Right ventricle myocardium inferior (tissue), 1 donor: ENCODE results near the gene LRRC27. TPM values are rescaled to one million over a fixed set of nuclear protein-coding genes. Genes with fewer than 3 reads are reported as not detected.
"Not testable (repeated sequence)": the region's sequence is repeated elsewhere in the genome, so short reads cannot be mapped to it uniquely, and the experiment has no call there.

ENCODE experiments used
- ATAC-seq: fragments of 200-7000 bp; cut with Tn5 transposase; one replicate; pipeline ENCODE4 v1.9.1; 2020; ENCODE audit warnings: mild to moderate bottlenecking, moderate library complexity
- DNase-seq: peaks from one replicate; pipeline ENCODE4 v3.0.0; 2021; ENCODE audit errors: missing footprints
- intact Hi-C: fragments of 100-400 bp; cut with DNase I; formaldehyde crosslinking; loops from one replicate; pipeline ENCODE4 v1.11.0; 2022
- total RNA-seq: library from RNA; stranded (reverse); fragmentation: NEBNext Ultra II Directional; extraction: Animal tissue kit (Norgen Biotek cat#: 25700); gene quantifications from one replicate; pipeline ENCODE4 v1.2.1, GENCODE V29; 2021
- donor health status: DM: no; HTN: yes; CAD: no; lungs with severe emphysema.

LRRC27 gene
- total RNA-seq, 1 donor from 2014 or later, result 4.2 TPM

DNA sequence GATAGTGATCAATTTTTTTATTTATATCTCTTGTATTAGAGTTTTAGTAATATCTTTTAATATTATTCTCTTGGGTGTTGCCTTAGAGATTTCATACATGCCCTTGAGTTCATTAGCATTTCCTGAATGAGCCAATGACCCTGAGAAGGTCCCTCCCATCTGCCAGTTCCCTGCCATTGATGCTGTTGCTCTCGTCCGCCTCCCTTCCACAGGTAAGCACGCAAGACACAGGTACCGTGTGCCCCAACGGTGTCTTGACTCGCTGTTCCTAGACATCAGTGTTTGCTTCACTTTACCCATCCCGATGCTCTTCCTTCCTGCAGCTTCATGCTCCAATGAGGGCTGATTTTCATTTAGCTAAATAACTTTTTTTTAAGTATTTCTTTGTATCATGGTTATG lies 45.3 kb downstream of the LRRC27 start:
- DNase-seq (peak; percentile 5), ATAC-seq (no peak)
- intact Hi-C loops, result no loop called here

DNA sequence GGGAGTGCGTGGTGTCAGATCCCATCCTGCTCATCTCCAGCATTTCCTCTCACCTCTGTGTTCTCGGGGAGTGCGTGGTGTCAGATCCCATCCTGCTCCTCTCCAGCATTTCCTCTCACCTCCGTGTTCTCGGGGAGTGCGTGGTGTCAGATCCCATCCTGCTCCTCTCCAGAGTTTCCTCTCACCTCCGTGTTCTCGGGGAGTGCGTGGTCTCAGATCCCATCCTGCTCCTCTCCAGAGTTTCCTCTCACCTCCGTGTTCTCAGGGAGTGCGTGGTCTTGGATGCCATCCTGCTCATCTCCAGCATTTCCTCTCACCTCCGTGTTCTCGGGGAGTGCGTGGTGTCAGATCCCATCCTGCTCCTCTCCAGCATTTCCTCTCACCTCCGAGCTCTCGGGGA lies 47.0 kb downstream of the LRRC27 start:
- DNase-seq, intact Hi-C loops, ATAC-seq: not testable (repeated sequence)

DNA sequence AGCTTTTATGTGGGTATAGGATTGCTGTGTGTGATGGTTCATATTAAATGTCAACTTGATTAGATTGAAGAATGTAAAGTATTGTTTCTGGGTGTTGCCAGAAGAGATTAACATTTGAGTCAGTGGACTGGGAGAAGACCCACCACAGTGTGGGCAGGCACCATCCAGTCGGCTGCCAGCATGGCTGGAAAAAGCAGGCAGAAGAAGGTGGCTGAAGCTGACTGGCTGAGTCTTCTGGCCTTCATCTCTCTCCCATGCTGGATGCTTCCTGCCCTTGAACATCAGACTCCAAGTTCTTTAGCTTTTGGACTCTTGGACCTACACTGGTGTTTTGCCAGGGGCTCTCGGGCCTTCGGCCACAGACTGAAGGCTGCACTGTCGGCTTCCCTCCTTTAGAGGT lies 49.0 kb downstream of the LRRC27 start:
- intact Hi-C loops, ATAC-seq: not testable (repeated sequence)

DNA sequence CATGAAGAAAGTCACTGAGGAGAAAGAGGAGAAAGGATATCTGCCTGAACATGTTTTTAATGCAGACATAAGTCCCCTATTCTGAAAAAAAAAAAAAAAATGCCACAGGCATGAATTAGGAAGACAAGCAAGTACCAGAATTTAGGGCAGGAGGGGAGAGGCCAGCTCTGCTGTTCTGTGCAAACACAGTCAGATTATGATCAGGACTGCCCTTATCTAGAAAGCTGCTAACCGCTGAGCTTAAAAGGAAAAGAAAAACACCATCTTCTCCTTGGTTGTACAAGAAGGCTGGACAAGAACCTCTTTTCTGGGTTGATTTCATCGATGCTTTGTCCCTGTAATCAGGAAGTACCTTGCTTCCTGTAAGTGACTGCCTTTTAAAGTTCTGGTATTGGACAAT lies 49.7 kb downstream of the LRRC27 start:
- intact Hi-C loops, result no loop called here

More for the DNA sequence above, 49.0 kb downstream of the LRRC27 start:
- peak; percentile 25 for DNase-seq

DNA sequence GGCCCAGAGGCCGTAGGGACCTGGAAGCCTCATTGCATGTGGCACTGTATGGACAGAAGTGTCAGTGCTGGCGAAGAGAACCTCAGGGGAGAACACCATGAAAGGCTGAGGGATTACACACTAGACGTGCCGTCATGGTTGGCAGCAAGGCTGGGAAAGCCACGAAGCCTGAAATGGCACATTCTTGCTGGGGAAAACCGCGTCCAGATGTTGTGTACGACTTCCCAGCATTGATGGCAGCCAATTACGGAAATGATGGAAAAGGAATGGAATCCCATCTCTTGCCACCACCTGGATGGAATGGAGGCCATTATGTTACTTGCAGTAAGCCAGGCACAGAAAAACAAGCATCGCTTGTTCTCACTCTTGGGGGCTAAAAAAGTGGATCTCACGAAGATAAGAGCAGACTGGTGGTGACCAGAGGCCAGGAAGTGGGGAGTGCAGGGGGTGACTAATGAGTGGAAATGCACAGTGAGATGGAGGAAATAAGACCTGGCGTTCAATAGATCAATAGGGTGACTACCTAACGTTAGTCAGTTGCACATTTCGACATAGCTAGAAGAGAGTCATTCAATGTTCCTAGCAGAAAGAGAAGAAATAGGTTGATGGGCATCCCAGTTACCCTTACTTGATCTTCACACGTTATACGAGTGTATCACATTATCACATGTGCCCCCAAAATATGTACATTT lies 50.4 kb downstream of the LRRC27 start:
- peak; percentile 6 for DNase-seq
- ATAC-seq, result no peak
- intact Hi-C loops, result no loop called here

More for the DNA sequence above, 49.7 kb downstream of the LRRC27 start:
- DNase-seq (no peak), ATAC-seq (no peak)

DNA sequence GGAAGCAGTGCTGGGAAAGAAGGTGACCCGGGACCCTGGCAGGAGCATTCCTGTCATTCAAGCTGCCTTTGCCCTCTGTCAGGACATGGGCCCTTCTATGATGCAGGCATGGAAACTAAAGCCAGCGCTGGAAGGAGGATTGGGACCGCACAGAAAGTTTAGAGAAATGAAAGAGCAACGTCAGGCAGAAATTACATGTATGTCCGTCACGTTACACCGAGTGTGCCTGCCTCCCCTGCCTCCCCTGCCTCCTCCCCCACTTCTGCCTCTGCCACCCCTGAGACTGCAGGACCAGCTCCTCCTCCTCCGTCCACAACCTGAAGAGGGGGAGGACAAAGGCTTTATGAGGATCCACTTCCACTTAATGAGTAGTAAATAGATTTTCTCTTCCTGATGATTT lies 51.1 kb downstream of the LRRC27 start:
- no peak for ATAC-seq
- DNase-seq, result peak; percentile 9
- intact Hi-C loops, result no loop called here

DNA sequence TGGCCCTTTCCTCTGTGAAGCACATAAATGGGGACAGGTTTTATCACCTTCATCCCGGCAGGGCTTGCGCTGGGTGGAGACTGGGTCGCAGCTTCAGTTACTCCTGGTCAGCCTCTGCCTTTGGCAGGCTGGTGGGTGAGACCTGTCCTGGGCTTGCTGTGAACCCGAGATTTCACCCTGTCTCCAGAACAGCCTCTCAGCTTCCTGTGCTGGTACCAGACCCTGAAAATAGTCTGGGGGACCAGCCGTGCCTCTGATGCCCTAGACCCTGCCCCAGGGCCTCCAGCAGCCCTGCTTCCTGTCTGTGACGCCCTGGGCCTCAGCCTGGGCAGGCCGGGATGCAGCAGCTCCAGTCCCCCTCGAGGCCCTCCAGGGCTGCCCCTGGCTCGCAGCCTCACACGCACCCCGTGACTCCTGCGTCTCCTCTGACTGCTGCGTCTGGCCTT lies 51.8 kb downstream of the LRRC27 start:
- ATAC-seq (no peak), DNase-seq (peak; percentile 42)
- intact Hi-C loops, result no loop called here

DNA sequence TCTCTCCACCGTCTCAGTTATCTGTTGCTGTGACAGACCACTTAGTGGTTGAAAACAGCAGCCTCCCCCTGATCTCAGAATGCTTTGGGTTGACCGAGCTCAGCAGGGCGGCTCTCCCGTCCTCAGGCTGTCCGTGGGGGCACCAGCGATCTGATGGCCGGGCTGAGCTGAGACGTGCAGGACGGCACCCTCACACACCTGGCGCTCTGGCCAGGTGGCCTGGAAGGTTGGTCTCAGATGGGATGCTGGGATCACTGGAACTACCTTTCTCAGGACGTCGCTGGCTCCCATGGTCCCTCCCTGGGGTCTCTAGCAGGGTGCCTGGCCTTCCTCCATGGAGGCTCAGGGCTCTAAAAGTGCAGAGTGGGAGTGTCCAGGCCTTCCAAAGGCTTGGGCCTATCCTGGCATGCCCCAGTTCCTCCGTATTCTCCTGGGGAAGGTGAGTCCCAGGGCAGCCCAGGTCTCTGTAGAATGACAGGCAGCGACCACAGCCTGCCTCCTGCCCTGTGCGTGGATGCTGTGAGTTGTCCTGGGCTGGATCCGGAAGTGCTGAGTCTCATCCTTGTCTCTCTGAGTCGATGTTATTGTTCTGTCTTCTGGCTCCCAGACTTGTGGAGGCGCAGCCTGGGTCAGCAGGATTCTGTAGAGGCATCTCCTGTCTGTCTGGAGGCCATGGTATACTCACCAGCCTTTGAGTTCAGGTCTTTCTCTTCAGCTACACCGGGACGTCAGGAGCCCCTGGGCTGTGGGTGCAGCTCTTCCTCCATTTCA lies 52.8 kb downstream of the LRRC27 start:
- intact Hi-C loops, result no loop called here
- ATAC-seq (no peak), DNase-seq (peak; percentile 54)

DNA sequence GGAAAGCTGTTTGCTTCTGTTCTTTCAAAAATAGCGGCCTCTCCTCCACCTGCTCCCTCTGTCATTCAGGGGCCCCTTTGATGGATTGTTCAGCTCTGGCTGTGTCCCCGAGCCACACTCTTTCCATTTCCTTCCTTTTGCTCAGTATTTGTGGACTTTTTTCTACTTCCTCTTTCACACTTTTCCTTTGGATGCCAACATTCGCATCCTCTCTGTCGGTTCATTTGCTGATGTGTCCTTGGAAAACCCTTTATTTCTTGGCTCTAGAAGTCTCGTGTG lies 53.3 kb downstream of the LRRC27 start:
- intact Hi-C loops, result no loop called here
- DNase-seq, result no peak
- no peak for ATAC-seq

DNA sequence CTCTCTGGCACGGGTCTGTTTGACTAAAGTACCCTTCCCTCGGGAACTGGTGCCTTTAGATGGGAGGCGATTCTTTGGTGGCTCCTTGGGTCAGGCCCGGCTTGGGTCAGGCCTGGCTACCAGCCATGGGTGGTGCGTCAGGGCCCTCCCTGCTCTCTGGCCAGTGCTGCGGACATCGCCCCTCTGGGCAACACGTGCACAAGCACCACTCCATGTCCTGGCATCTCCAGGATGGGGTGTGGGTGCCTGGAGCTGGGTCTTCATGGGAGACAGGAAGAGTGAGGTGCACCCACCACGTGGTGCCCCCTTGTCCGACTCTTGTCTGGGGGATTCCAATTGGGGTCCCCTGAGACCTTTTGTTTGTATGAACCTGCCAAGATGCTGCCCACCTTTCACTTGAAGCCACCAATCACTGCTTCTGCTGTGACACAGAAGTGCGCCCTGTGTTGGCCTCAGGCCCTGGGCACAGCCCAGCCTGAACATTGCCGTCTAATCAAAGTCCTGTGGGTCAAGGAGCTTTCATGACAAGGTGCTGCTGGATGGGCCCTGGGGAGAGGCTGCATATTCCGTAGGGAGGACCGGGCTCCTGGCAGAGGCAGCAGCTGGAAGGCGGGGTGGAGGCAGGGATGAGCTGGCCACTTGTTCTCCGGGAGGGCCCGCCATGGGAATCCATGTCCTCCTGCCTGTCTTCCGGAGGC lies 53.9 kb downstream of the LRRC27 start:
- no peak for ATAC-seq

DNA sequence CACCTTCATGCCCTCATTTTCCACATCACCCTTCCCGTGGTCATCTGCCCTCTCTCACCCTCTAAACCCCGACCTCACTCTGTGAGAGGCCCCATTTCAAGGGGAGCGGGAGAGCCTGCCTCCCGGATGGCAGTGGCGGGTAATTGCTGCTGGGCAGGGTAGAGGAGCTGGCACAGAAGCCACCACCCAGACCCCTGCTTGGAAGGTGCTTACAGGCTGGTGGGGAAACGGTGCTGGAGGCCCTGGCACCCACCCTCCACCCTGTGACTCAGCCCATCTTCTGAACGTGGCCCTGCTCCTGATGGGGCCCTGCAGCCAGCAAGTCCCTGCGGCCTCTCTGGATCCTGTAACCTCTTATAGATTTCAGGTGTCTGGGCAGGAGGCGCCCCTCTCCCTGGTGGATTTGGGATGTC lies 54.4 kb downstream of the LRRC27 start:
- DNase-seq (peak; percentile 52), ATAC-seq (no peak)
- intact Hi-C loops, result no loop called here

More for the DNA sequence above, 53.9 kb downstream of the LRRC27 start:
- intact Hi-C loops, result no loop called here
- DNase-seq, result peak; percentile 35

DNA sequence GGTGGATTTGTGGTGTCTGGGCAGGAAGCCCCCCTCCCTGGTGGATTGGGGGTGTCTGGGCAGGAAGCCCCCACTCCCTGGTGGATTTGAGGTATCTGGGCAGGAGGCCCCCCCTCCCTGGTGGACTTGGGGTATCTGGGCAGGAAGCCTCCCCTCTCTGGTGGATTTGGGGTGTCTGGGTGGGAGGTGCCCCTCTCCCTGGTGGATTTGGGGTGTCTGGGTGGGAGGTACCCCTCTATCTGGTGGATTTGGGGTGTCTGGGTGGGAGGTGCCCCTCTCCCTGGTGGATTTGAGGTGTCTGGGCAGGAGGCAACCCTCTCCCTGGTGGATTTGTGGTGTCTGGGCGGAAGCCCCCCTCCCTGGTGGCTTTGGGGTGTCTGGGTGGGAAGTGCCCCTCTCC lies 54.9 kb downstream of the LRRC27 start:
- intact Hi-C loops, ATAC-seq: not testable (repeated sequence)
- peak; percentile 13 for DNase-seq

DNA sequence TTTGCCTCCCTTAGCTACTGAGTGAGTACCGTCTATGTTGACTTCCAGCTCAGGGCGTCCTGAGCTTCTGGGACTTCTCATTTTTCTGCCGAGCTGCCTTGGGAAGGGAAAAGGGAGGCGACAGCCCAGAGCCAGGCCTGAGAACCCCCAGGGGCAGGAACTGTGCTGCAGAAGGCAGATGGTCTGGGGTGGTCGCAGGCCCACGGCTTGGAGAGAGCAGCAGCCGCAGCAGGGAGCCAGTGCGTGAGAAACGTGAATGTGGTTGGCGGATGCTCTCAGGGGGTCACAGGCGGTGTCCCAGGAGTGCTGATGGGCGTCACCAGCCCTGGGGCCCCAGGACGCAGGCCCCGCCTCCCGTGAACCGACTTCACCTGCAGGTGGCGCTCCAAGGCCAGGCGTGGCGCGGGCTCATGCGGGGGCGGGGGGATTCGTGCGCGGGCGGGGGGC lies 55.8 kb downstream of the LRRC27 start:
- intact Hi-C loops, result loop anchor here (1.0 kb wide), 1 partner anchor 66 kb away; no protein-coding TSS in a partner anchor

DNA sequence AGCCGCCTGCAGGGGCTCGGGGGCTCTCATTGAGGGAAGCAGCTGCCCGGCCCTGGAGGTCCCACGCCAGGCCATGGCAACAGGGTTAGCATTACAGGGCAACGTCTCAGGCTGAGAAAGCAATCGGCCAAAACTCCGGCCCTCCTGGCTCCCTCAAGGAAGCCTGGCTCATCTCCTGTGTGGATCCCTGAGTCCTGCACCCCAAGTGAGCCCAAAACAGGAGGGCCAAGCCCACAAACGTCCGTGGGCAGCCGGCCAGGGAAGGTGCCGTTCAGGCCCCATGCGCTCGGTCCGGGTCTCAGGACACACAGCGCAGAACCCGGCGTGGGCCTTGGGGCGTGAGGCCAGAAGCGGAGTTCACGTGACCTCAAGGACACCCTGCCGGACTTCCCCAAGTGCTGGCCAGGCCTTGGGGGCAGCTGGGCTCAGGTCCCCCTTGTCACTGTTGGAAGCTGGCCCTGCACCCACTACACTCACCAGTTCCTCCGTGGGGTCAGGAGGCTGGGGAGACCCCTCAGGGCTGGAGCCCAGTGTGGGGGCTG lies 57.0 kb downstream of the LRRC27 start:
- ATAC-seq, result no peak
- intact Hi-C loops, result loop anchor here (1.0 kb wide), 1 partner anchor 64 kb away; no protein-coding TSS in a partner anchor
- DNase-seq, result peak; percentile 55

More for the DNA sequence above, 55.8 kb downstream of the LRRC27 start:
- peak; percentile 89 for DNase-seq
- peak; percentile 56 for ATAC-seq

DNA sequence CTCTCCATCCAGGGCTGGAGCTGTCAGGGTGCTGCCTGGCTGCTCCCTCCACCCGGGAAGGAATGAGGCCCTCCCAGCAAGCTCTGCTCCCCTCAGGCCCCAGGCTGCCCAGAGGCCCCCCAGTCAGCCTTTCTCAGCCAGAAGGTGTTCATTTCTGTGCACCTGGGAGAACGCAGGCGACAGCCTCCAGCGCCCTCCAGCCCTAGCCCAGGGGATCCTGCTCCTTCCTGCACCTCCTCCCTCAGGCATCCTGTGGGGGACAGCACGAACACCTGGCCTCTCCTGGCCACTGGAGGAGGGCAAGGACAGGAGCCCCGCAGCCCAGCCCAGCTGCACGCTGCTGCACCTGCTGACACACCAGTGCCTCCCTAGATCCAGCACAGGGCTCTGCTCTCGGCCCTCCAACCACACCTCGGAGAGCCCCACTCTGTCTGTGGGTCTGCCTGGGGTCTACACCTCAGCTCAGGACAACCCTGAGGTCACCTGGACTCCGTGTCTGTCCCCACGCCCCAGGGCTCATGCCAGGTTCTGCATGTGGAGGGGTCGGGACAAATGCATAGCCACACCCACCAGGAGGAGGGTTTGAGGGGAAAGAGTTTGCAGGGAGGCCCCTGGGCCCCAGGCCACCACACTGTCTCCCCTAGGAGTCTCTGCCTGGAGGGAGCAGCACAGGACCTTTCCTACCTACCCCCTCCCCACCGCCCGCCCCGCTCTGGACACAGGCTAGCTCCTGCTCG lies 57.6 kb downstream of the LRRC27 start:
- DNase-seq (peak; percentile 50), ATAC-seq (no peak)
- intact Hi-C loops, result no loop called here

DNA sequence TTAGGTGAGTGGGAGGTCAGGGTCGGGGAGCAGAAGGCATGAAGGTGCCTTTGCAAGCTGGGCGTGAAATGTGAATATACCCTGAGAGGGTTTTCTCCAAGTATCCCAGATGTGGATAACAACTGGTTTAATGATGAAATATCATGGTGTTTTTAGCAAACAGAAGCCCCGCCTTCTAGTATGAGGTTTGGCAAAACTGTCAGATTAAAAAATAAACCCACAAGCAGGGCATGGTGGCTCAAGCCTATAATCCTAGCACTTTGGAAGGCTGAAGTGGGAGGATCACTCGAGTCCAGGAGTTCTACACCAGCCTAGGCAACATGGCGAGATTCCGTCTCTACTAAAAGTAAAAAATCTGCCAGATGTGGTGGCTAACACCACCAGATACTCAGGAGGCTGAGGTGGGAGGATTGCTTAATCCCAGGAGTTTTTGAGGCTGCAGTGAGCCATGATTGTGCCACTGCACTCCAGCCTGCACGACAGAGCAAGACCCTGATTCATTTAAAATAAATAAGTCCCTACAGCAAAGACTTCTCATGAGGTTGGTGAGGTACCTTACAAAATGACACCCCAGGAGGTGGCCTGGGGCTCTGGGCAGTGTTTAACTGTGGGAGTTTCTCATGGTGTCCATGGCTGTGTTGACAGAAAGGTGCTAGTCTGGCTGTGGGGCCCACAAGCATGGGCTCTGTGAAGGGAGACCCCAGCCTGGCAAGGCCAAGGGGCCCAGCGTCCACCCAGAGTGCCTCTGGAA lies 58.4 kb downstream of the LRRC27 start:
- DNase-seq (no peak), ATAC-seq (no peak)
- intact Hi-C loops, result no loop called here

DNA sequence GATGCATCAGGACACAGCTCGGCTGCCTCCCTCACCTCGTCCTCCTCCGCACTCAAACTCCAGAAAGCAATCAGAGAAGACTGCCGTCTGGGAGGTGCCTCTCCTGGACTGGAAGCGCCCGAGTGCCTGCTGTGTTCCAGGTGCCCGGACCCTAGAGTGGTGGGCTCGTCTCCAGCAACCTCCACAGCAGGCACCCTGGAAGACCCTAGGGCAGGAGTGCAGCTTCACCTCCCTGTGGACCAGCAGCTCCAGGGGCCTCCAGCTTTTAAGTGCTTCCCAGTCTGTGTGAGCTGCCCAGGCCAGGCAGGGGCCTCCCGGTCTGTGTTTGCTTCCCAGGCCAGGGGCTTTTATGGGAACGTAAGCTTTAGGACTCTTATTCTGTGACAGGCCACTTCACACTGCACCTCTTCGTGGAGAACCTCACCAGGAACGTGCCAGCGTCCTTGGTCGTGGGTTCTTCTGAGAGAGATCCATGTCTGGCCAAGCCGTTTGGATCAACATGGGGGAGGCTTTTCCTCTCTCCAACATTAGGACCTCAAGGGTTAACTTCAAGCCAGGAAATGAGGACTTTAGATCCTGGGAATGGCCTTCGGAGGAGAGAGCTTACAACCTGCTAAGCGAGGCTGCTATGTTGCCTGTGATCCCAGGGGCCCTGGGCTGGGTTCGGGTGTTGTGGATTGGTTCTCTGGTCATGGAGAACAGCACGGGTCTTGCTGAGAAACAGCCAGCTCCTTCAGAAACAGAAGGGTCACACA lies 59.1 kb downstream of the LRRC27 start:
- intact Hi-C loops, result no loop called here
- no peak for ATAC-seq
- peak; percentile 37 for DNase-seq
